Uterus (tissue), 4 donors: ENCODE measurements around the gene NSFL1C. TPM values are rescaled to one million over a fixed set of nuclear protein-coding genes. Genes with fewer than 3 reads are reported as not detected.
A peak's percentile ranks its signal among the peaks of the same experiment; 100 is the strongest.
"Not testable (repeated sequence)": the region's sequence is repeated elsewhere in the genome, so short reads cannot be mapped to it uniquely, and the experiment has no call there.

Experiments
- DNase-seq, 2 donors: peaks; one replicate each; pipeline ENCODE4 v3.0.0-alpha.2; 2019 to 2020
- H3K27ac ChIP-seq, 2 donors: fragments of 200-600 bp; sonication (generic); 1 replicate in 1 of 2; 2 replicates in 1 of 2; pipeline ENCODE4 v1.5.1; 2016 to 2018
- H3K27me3 ChIP-seq, 2 donors: fragments of 200-600 bp; sonication (generic); one replicate each; pipeline ENCODE4 v1.5.1; 2018 to 2019; ENCODE audit warnings: control low read depth in 1 of 2
- H3K36me3 ChIP-seq, 2 donors: fragments of 200-600 bp; sonication (generic); one replicate each; pipeline ENCODE4 v1.5.1; 2019; ENCODE audit warnings: control low read depth in 1 of 2
- H3K4me1 ChIP-seq, 2 donors: fragments of 200-600 bp; sonication (generic); one replicate each; pipeline ENCODE4 v1.5.1; 2018 to 2019; ENCODE audit warnings: control low read depth in 1 of 2
- H3K4me3 ChIP-seq, 2 donors: fragments of 200-600 bp; sonication (generic); 1 replicate in 1 of 2; 2 replicates in 1 of 2; pipeline ENCODE4 v1.5.1; 2018 to 2019; ENCODE audit warnings: mild to moderate bottlenecking in 1 of 2
- H3K9me3 ChIP-seq, 2 donors: fragments of 200-600 bp; sonication (generic); one replicate each; pipeline ENCODE4 v1.5.1; 2019; ENCODE audit warnings: control low read depth in 1 of 2
- POLR2A ChIP-seq, 2 donors: fragments of 450-650 bp; IDR thresholded peaks; one replicate each; pipeline ENCODE4 v1.6.1; 2016; ENCODE audit warnings: antibody characterized with exemption in 2 of 2, mild to moderate bottlenecking in 1 of 2, moderate library complexity in 1 of 2
- intact Hi-C: fragments of 100-400 bp; cut with DNase I; formaldehyde crosslinking; loops from one replicate; pipeline ENCODE4 v1.15.1; 2023; ENCODE audit warnings: low total_unique reads
- total RNA-seq, 4 donors: library from RNA; depleted of rRNA in 3 of 4; stranded (reverse); fragments of >200 nt in 3 of 4; gene quantifications; one replicate each; pipeline versions ENCODE4 v1.1.0 to v1.2.4, GENCODE V29; 2014 to 2023
- TF ChIP-seq, protein P1 (sequence below), 4 experiments: fragments of 200-600 bp in 2 of 4; fragments of 450-650 bp in 2 of 4; sonication (generic) in 2 of 4; IDR thresholded peaks; one replicate each; pipeline ENCODE4 v1.5.1; 2016 to 2019; ENCODE audit warnings: antibody characterized with exemption in 4 of 4, mild to moderate bottlenecking in 2 of 4, moderate library complexity in 1 of 4
- donor health status: DM: yes; HTN: yes; CAD: no.

The NSFL1C gene
- total RNA-seq, 4 donors from 2014 or later: 18.7 to 67.8 (median 35.8) TPM

GRCh38 chr20:1505871-1506270 lies 39.2 kb upstream of the NSFL1C start:
- DNase-seq: no peak
- intact Hi-C loops: no loop called here
- Histone ChIP-seq H3K36me3 (no peaks in the 10 kb centered on the region), H3K4me3 (no peak overlapping the region), H3K9me3 (no peaks in the 10 kb centered on the region), H3K27me3 (no peaks in the 10 kb centered on the region), H3K27ac (no peak overlapping the region), H3K4me1 (no peaks in the 10 kb centered on the region)
- no peak for TF ChIP-seq POLR2A (IDR thresholded peaks at IDR 0.05)
- TF ChIP-seq, protein P1, sequence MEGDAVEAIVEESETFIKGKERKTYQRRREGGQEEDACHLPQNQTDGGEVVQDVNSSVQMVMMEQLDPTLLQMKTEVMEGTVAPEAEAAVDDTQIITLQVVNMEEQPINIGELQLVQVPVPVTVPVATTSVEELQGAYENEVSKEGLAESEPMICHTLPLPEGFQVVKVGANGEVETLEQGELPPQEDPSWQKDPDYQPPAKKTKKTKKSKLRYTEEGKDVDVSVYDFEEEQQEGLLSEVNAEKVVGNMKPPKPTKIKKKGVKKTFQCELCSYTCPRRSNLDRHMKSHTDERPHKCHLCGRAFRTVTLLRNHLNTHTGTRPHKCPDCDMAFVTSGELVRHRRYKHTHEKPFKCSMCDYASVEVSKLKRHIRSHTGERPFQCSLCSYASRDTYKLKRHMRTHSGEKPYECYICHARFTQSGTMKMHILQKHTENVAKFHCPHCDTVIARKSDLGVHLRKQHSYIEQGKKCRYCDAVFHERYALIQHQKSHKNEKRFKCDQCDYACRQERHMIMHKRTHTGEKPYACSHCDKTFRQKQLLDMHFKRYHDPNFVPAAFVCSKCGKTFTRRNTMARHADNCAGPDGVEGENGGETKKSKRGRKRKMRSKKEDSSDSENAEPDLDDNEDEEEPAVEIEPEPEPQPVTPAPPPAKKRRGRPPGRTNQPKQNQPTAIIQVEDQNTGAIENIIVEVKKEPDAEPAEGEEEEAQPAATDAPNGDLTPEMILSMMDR (IDR thresholded peaks at IDR 0.05): no peak

DNA sequence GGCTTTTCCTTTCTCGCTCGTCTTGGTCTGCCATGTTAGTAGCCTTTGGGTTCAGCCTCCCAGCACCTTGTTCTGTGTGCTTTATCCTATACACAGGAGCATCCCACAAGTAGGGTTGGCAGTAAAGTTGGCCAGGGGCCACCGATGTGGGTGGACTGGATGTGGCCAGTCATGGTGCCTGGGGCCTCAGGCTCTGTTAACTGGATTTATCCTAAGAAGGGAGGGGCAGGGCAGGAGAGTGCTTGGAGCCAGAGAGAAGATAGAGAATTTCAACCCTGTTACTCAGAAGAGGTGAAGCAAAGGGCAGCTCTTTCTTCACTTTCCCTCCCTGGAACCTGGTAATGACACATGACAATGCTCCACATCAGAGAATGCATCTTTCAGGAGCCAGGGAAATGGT lies 38.7 kb upstream of the NSFL1C start:
- no peaks in the 10 kb centered on the region for H3K9me3 ChIP-seq
- no peak for DNase-seq
- H3K4me3 ChIP-seq: no peak overlapping the region
- intact Hi-C loops: no loop called here
- H3K27ac ChIP-seq: no peak overlapping the region
- H3K4me1 ChIP-seq: no peaks in the 10 kb centered on the region
- no peaks in the 10 kb centered on the region for H3K36me3 ChIP-seq
- TF ChIP-seq POLR2A (IDR thresholded peaks at IDR 0.05): no peak
- TF ChIP-seq, protein P1 (IDR thresholded peaks at IDR 0.05): no peak
- H3K27me3 ChIP-seq: no peaks in the 10 kb centered on the region

DNA sequence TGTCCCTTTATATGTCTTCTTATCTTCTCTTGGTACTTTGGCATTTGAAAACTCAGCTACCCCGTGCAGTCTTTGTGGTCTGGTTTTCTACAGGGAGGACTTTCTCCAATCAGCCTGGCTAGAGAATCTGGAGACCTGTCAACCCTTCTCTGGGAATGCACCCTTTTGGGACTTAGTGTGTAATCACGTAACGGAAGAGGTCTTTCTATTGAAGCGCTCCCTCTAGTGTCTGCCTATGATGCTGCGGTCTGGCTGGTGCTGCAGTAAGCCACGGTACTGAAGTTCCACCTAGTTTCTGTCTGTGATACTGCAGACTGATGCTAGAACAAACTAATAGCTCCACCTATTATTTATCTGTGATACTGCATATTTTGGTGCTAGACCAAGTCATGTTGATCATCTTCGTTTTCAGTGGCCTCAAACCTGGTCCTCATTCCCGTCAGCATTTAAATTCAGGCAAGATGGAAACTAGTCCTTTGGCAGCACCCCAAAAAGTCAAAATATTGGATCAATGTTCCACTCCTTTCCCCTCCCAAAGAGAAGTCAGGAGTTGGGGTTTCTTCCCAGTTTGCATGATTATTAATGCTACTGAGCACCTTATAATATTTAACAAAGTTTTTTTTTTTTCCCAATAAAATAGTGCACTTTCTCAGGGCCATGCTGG lies 37.0 kb upstream of the NSFL1C start:
- Histone ChIP-seq H3K27me3 (no peaks in the 10 kb centered on the region), H3K36me3 (no peaks in the 10 kb centered on the region), H3K27ac (no peak overlapping the region), H3K4me1 (no peaks in the 10 kb centered on the region), H3K9me3 (no peaks in the 10 kb centered on the region), H3K4me3 (no peak overlapping the region)
- intact Hi-C loops: no loop called here
- peak; percentile 16 to 30 for DNase-seq
- TF ChIP-seq, protein P1 (IDR thresholded peaks at IDR 0.05): peak; percentile 28 to 75 (median 46)
- TF ChIP-seq POLR2A (IDR thresholded peaks at IDR 0.05): no peak

DNA sequence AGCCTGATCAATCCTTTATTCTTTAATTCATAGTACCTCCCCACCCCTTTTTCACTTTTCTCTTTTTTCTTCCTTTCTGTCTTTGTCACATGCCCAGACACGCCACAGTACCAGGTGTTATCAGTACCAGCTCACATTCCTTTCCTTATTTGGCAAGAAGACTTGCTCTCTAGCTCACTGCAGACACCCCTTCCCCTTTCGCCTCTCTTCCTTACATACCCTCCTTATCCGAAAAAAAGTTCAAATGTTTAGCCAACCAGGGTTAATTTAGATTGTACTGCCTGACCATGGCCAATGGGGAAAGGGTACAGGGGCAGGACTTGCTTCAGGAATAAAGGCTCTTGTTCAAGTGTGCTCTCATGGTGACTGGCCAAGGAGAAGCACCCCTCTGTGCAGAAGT lies 33.8 kb upstream of the NSFL1C start:
- Histone ChIP-seq H3K27ac (no peak overlapping the region), H3K9me3 (no peaks in the 10 kb centered on the region), H3K27me3 (no peaks in the 10 kb centered on the region), H3K4me3 (no peak overlapping the region), H3K4me1 (no peaks in the 10 kb centered on the region), H3K36me3 (no peaks in the 10 kb centered on the region)
- no peak for DNase-seq
- intact Hi-C loops: no loop called here
- TF ChIP-seq, protein P1 (IDR thresholded peaks at IDR 0.05): no peak
- no peak for TF ChIP-seq POLR2A (IDR thresholded peaks at IDR 0.05)

DNA sequence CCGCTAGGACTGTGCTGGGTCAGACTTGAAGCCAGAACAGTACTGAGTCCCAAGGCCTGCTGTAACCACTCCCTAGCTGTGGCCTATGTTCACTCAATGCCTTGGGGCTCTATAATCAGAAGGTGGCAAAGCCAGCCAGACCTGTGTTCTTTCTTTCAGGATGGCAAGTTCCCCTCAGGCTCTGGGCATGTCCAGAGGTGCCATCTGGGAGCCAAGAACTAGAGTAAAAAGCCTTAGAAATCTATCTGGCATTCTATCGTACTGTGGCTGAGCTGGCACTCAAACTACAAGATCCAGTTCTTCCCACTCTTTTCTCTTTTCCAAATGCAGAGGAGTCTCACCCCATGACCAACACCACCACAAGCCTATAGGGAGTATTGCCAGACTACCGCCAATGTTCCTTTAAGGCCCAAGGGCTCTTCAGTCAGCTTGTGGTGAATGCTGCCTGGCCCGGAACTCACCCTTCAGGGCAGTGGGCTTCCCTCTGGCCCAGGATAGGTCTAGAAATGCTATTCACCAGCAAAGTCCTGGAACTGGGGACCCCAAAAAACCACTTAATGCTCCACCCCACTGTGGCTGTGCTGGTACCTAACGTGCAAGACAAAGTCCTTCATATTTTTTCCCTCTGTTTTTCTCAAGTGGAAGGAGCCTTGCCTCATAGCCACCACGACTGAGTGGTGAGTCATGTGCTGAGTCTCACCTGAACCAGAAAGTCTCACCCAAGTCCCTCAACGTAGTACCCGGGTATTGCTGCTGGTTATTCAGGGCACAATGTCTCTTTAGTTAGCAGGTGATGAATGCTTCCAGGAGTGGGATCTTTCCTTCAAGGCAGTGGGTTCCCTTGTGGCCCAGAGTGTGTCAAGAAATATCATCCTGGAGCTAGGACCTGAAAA lies 33.1 kb upstream of the NSFL1C start:
- no peak for TF ChIP-seq POLR2A (IDR thresholded peaks at IDR 0.05)
- TF ChIP-seq, protein P1 (IDR thresholded peaks at IDR 0.05): no peak

GRCh38 chr20:1497371-1497770 lies 30.7 kb upstream of the NSFL1C start:
- DNase-seq, H3K27ac ChIP-seq, H3K4me3 ChIP-seq, H3K4me1 ChIP-seq, H3K27me3 ChIP-seq, H3K9me3 ChIP-seq, H3K36me3 ChIP-seq, intact Hi-C loops: not testable (repeated sequence)

More for the DNA sequence above, 33.1 kb upstream of the NSFL1C start:
- H3K4me3 ChIP-seq: no peak overlapping the region
- H3K36me3 ChIP-seq: no peaks in the 10 kb centered on the region
- intact Hi-C loops: no loop called here
- H3K9me3 ChIP-seq: no peaks in the 10 kb centered on the region
- no peak overlapping the region for H3K27ac ChIP-seq
- no peaks in the 10 kb centered on the region for H3K27me3 ChIP-seq
- no peaks in the 10 kb centered on the region for H3K4me1 ChIP-seq
- no peak for DNase-seq
